HepG2 (cell line): ENCODE data around the gene DACT2. TPM values are rescaled to one million over a fixed set of nuclear protein-coding genes. Genes with fewer than 3 reads are reported as not detected.

ENCODE experiments used
- AKNA ChIP-seq: sonication (generic); formaldehyde crosslinking; IDR thresholded peaks from 2 replicates; pipeline ENCODE4 v1.4.0; 2020; ENCODE audit warnings: missing genetic modification reagents, borderline replicate concordance
- ATF7 ChIP-seq, 2 experiments: fragments of 450-650 bp in 1 of 2; sonication (generic) in 1 of 2; formaldehyde crosslinking in 1 of 2; IDR thresholded peaks; 2 replicates each; pipeline versions ENCODE4 v1.4.0 to v1.6.1; 2016 to 2020; ENCODE audit warnings: antibody characterized with exemption in 1 of 2, mild to moderate bottlenecking in 1 of 2, missing genetic modification reagents in 1 of 2
- GPBP1L1 ChIP-seq: sonication (generic); formaldehyde crosslinking; IDR thresholded peaks from 2 replicates; pipeline ENCODE4 v1.5.0; 2020; ENCODE audit warnings: mild to moderate bottlenecking, missing genetic modification reagents
- HMGXB4 ChIP-seq, 2 experiments: sonication (generic) in 1 of 2; formaldehyde crosslinking in 1 of 2; IDR thresholded peaks; 2 replicates each; pipeline versions ENCODE4 v1.4.0 to v1.6.1; 2018 to 2020; ENCODE audit warnings: missing genetic modification reagents in 2 of 2, borderline replicate concordance in 1 of 2, low read depth in 1 of 2, mild to moderate bottlenecking in 1 of 2, missing biosample characterization in 1 of 2
- HNF4G ChIP-seq, 2 experiments: sonication (generic) in 1 of 2; formaldehyde crosslinking in 1 of 2; IDR thresholded peaks; 2 replicates each; pipeline versions ENCODE4 v1.4.0 to v1.6.1; 2011 to 2020; ENCODE audit warnings: borderline replicate concordance in 2 of 2, low read depth in 2 of 2, mild to moderate bottlenecking in 2 of 2, low read length in 1 of 2, missing genetic modification reagents in 1 of 2, moderate library complexity in 1 of 2
- MXI1 ChIP-seq: IDR thresholded peaks from 3 replicates; pipeline ENCODE4 v1.6.1; 2012; ENCODE audit warnings: low read depth, low read length, inconsistent platforms, borderline replicate concordance
- SOX13 ChIP-seq, 3 experiments: fragments of 450-650 bp in 1 of 3; sonication (generic) in 1 of 3; formaldehyde crosslinking in 1 of 3; IDR thresholded peaks in 2 of 3; conservative IDR thresholded peaks in 1 of 3; 2 replicates each; pipeline versions ENCODE4 v1.5.0 to v1.6.1; 2016 to 2020; ENCODE audit warnings: antibody characterized with exemption in 1 of 3, mild to moderate bottlenecking in 1 of 3, missing compliant biosample characterization in 1 of 3, missing genetic modification reagents in 1 of 3, moderate library complexity in 1 of 3
- SP5 ChIP-seq: IDR thresholded peaks from 2 replicates; pipeline ENCODE4 v1.6.1; 2016; ENCODE audit warnings: low read depth, borderline replicate concordance
- TBX2 ChIP-seq: sonication (generic); formaldehyde crosslinking; IDR thresholded peaks from 2 replicates; pipeline ENCODE4 v1.5.0; 2020; ENCODE audit warnings: missing genetic modification reagents, mild to moderate bottlenecking, borderline replicate concordance
- ZBTB8A ChIP-seq: sonication (generic); formaldehyde crosslinking; IDR thresholded peaks from 2 replicates; pipeline ENCODE4 v1.4.0; 2020; ENCODE audit warnings: mild to moderate bottlenecking, low read depth, missing genetic modification reagents, borderline replicate concordance
- ZNF160 ChIP-seq: sonication (generic); formaldehyde crosslinking; IDR thresholded peaks from 2 replicates; pipeline ENCODE4 v1.8.0; 2022; ENCODE audit warnings: mild to moderate bottlenecking, inconsistent platforms, missing genetic modification reagents
- ZNF225 ChIP-seq: sonication (generic); formaldehyde crosslinking; IDR thresholded peaks from 2 replicates; pipeline ENCODE4 v1.4.0; 2020; ENCODE audit warnings: mild to moderate bottlenecking, missing genetic modification reagents
- ZNF343 ChIP-seq: sonication (generic); formaldehyde crosslinking; IDR thresholded peaks from 2 replicates; pipeline ENCODE4 v1.4.0; 2020; ENCODE audit warnings: mild to moderate bottlenecking, missing genetic modification reagents
- ZNF691 ChIP-seq: sonication (generic); formaldehyde crosslinking; IDR thresholded peaks from 2 replicates; pipeline ENCODE4 v1.4.0; 2020; ENCODE audit warnings: missing genetic modification reagents, low read depth, mild to moderate bottlenecking, borderline replicate concordance
- ZNF703 ChIP-seq: sonication (generic); formaldehyde crosslinking; IDR thresholded peaks from 2 replicates; pipeline ENCODE4 v1.5.1; 2020; ENCODE audit warnings: missing genetic modification reagents, mild to moderate bottlenecking, moderate library complexity, borderline replicate concordance
- polyA plus RNA-seq, 8 experiments: library from polyadenylated mRNA; depleted of rRNA in 3 of 8; stranded (reverse) in 7 of 8; unstranded in 1 of 8; fragments of >200 nt; fragmentation: Illumina TruSeq in 4 of 8; extraction: Trizol in 4 of 8; gene quantifications; 2 replicates each; pipeline versions ENCODE4 v1.2.1 to v1.2.3, GENCODE V29; 2011 to 2016; ENCODE audit warnings: low read depth in 4 of 8, missing spikeins in 1 of 8, mixed read lengths in 1 of 8; ENCODE audit not compliant: insufficient read depth in 1 of 8
- total RNA-seq, 5 experiments: library from RNA; depleted of rRNA; stranded (reverse); fragments of >200 nt; fragmentation: Illumina TruSeq; extraction: Trizol; gene quantifications; 2 replicates each; pipeline ENCODE4 v1.2.3, GENCODE V29; 2016; ENCODE audit warnings: low read depth in 1 of 5

Gene DACT2
- total and polyA plus RNA-seq, 2 of the 13 experiments (the other 11 are each of a cell fraction or from before 2014, with no cell fraction given) = 0.15 TPM; not detected in 1

GRCh38 chr6:168265827-168266815 is 53.5 kb downstream of the DACT2 start (continued):
- TF ChIP-seq AKNA (CRISPR knock-in tag) = no peak
- 0 out of 2 replicates have a peak, but pooled peaks have one; percentile 38 for TF ChIP-seq ZNF343 (CRISPR knock-in tag)
- TF ChIP-seq ZNF703 (CRISPR knock-in tag) = no peak
- TF ChIP-seq MXI1 = no peak
- no peak for TF ChIP-seq SOX13 (IDR thresholded peaks at IDR 0.05)
- TF ChIP-seq SOX13 (CRISPR knock-in tag; conservative IDR thresholded peaks at IDR 0.05 in 1 of 2, IDR thresholded peaks at IDR 0.05 in 1 of 2) = peak in 1 of 2 experiments; percentile 32; a peak in 1 of 4 replicates
- no peak for TF ChIP-seq ATF7 (IDR thresholded peaks at IDR 0.05)
- TF ChIP-seq ATF7 (CRISPR knock-in tag; IDR thresholded peaks at IDR 0.05) = no peak
- TF ChIP-seq TBX2 (CRISPR knock-in tag) = peak; percentile 53; the same call in 1 of the 2 replicates
- 0 out of 4 replicates have a peak, but pooled peaks of 1 of the 2 experiments have one; percentile 29 for TF ChIP-seq HMGXB4 (CRISPR knock-in tag; IDR thresholded peaks at IDR 0.05; ENCODE audit: borderline replicate concordance in 1 of 2, low read depth in 1 of 2)
- TF ChIP-seq ZBTB8A (CRISPR knock-in tag) = no peak; the same call in 1 of the 2 replicates
- no peak for TF ChIP-seq GPBP1L1 (CRISPR knock-in tag)
- TF ChIP-seq HNF4G (IDR thresholded peaks at IDR 0.05; ENCODE audit: borderline replicate concordance, low read depth, low read length) = peak; percentile 88
- peak; percentile 45; the same call in 1 of the 2 replicates for TF ChIP-seq HNF4G (CRISPR knock-in tag; IDR thresholded peaks at IDR 0.05; ENCODE audit: borderline replicate concordance, low read depth)
- peak; percentile 98 for TF ChIP-seq SP5 (CRISPR knock-in tag)
- 0 out of 2 replicates have a peak, but pooled peaks have one; percentile 35 for TF ChIP-seq ZNF225 (CRISPR knock-in tag)
- TF ChIP-seq ZNF691 (CRISPR knock-in tag) = 0 out of 2 replicates have a peak, but pooled peaks have one; percentile 37
- TF ChIP-seq ZNF160 (CRISPR knock-in tag) = no peak
